NCI-H146 treated with DMSO at 0.1 percent for 48 hours (cell line): ENCODE measurements around the gene KDM1A.

Experiments used
- DNase-seq: peaks from one replicate; lab custom pipeline; 2025; ENCODE audit not compliant: unreplicated experiment; lab: John Stamatoyannopoulos, UW

KDM1A gene

GRCh38 chr1:23129846-23130245 is 110.6 kb downstream of the KDM1A start:
- no peak for DNase-seq

GRCh38 chr1:23132033-23132432 is 112.8 kb downstream of the KDM1A start:
- DNase-seq: no peak
